H1 (cell line): Measurements from ENCODE around the gene AP1G2. TPM values are rescaled to one million over a fixed set of nuclear protein-coding genes. Genes with fewer than 3 reads are reported as not detected.

Experiments used
- CTCF ChIA-PET: fragments of 300-600 bp; sonication (Branson Sonifier 250); formaldehyde crosslinking; loops from one replicate; lab custom pipeline; 2021; ENCODE audit not compliant: partially characterized antibody; lab: Charles Lee
- POLR2A ChIA-PET: fragments of 300-600 bp; sonication (Branson Sonifier 250); formaldehyde crosslinking; loops from one replicate; lab custom pipeline; 2021; ENCODE audit warnings: inconsistent platforms; ENCODE audit not compliant: partially characterized antibody; lab: Charles Lee
- DNase-seq, 2 experiments: peaks; one replicate each; pipeline versions ENCODE4 v3.0.0 to v3.0.0-alpha.2; 2010 to 2022; ENCODE audit warnings: low spot score in 2 of 2, low read depth in 1 of 2, mixed read lengths in 1 of 2
- FAIRE-seq: peaks from 2 replicates; lab custom pipeline; 2011; peaks lifted over from hg19 to GRCh38; lab: Jason Lieb, UNC
- H2AFZ ChIP-seq: 2 replicates; pipeline ENCODE4 v1.8.1; 2012; ENCODE audit warnings: low read length, inconsistent platforms
- H2AK5ac ChIP-seq: 2 replicates; pipeline ENCODE4 v1.6.1; 2013; ENCODE audit warnings: low read depth, low read length
- H2BK120ac ChIP-seq: replicated peaks from 2 replicates; pipeline ENCODE3; 2013; ENCODE audit warnings: low read depth, low read length, inconsistent platforms
- H2BK12ac ChIP-seq: 2 replicates; pipeline ENCODE4 v1.6.1; 2013; ENCODE audit warnings: low read depth, low read length
- H2BK15ac ChIP-seq: 2 replicates; pipeline ENCODE4 v1.6.1; 2013; ENCODE audit warnings: low read length
- H2BK20ac ChIP-seq: 2 replicates; pipeline ENCODE4 v1.6.1; 2013; ENCODE audit warnings: low read length
- H2BK5ac ChIP-seq: 2 replicates; pipeline ENCODE4 v1.6.1; 2013; ENCODE audit warnings: low read depth, low read length
- H3K14ac ChIP-seq: 2 replicates; pipeline ENCODE4 v1.6.1; 2013; ENCODE audit warnings: inconsistent platforms; ENCODE audit not compliant: insufficient read length
- H3K18ac ChIP-seq: 2 replicates; pipeline ENCODE4 v1.6.1; 2013; ENCODE audit warnings: low read length; ENCODE audit errors: extremely low read depth
- H3K23ac ChIP-seq: 2 replicates; pipeline ENCODE4 v1.6.1; 2013; ENCODE audit warnings: inconsistent platforms; ENCODE audit not compliant: insufficient read length
- H3K23me2 ChIP-seq: 2 replicates; pipeline ENCODE4 v1.6.1; 2013; ENCODE audit warnings: low read depth, low read length
- H3K27ac ChIP-seq: 2 replicates; pipeline ENCODE4 v1.6.1; 2011; ENCODE audit warnings: low read depth, low read length, inconsistent platforms
- H3K27me3 ChIP-seq, 4 experiments: replicated peaks in 1 of 4; 1 replicate in 1 of 4; 2 replicates in 3 of 4; pipeline versions ENCODE4 v1.6.1 to v1.8.1; 2011 to 2013; ENCODE audit warnings: low read length in 3 of 4, mild to moderate bottlenecking in 3 of 4, inconsistent platforms in 2 of 4, mixed read lengths in 2 of 4, moderate library complexity in 1 of 4; ENCODE audit not compliant: control insufficient read depth in 3 of 4, insufficient read depth in 3 of 4; ENCODE audit errors: extremely low read depth in 1 of 4
- H3K36me3 ChIP-seq, 4 experiments: 2 replicates each; pipeline versions ENCODE4 v1.6.1 to v1.8.1; 2011 to 2013; ENCODE audit warnings: mild to moderate bottlenecking in 4 of 4, low read length in 3 of 4, moderate library complexity in 2 of 4, control low read depth in 1 of 4, inconsistent platforms in 1 of 4; ENCODE audit not compliant: insufficient read depth in 4 of 4, control insufficient read depth in 2 of 4
- H3K4ac ChIP-seq: replicated peaks from 2 replicates; pipeline ENCODE3; 2013; ENCODE audit warnings: low read length, low read depth, mixed read lengths, inconsistent platforms; ENCODE audit not compliant: insufficient read length
- H3K4me1 ChIP-seq, 4 experiments: replicated peaks in 1 of 4; 1 replicate in 1 of 4; 2 replicates in 3 of 4; pipeline versions ENCODE4 v1.6.1 to v1.8.1; 2011 to 2013; ENCODE audit warnings: low read length in 3 of 4, inconsistent platforms in 2 of 4, mixed read lengths in 1 of 4; ENCODE audit not compliant: insufficient read depth in 4 of 4, control insufficient read depth in 3 of 4
- H3K4me2 ChIP-seq, 2 experiments: 2 replicates each; pipeline versions ENCODE4 v1.6.1 to v1.8.1; 2011 to 2013; ENCODE audit warnings: low read depth in 2 of 2, low read length in 2 of 2, control low read depth in 1 of 2, inconsistent platforms in 1 of 2, mild to moderate bottlenecking in 1 of 2; ENCODE audit not compliant: insufficient read depth in 1 of 2
- H3K4me3 ChIP-seq, 4 experiments: fragments of 200-600, 300-600 bp in 1 of 4; sonication (generic), shearing (Covaris generic), sonication (Bioruptor Twin) in 1 of 4; 2 replicates each; pipeline versions ENCODE4 v1.5.1 to v1.8.1; 2011 to 2016; ENCODE audit warnings: low read length in 4 of 4, low read depth in 3 of 4, control low read depth in 2 of 4, inconsistent platforms in 2 of 4, mild to moderate bottlenecking in 2 of 4, mixed read lengths in 1 of 4, moderate library complexity in 1 of 4; ENCODE audit not compliant: insufficient read depth in 2 of 4; ENCODE audit errors: extremely low read depth in 1 of 4
- H3K56ac ChIP-seq: replicated peaks from 2 replicates; pipeline ENCODE3; 2013; ENCODE audit warnings: low read depth, mild to moderate bottlenecking, mixed read lengths, low read length, inconsistent platforms; ENCODE audit not compliant: insufficient read length
- H3K79me1 ChIP-seq: 2 replicates; pipeline ENCODE4 v1.6.1; 2013; ENCODE audit warnings: low read depth, low read length, control low read depth
- H3K79me2 ChIP-seq, 2 experiments: 2 replicates each; pipeline versions ENCODE4 v1.6.1 to v1.8.1; 2012 to 2013; ENCODE audit warnings: low read length in 2 of 2, mild to moderate bottlenecking in 2 of 2, inconsistent platforms in 1 of 2; ENCODE audit not compliant: insufficient read depth in 2 of 2, control insufficient read depth in 1 of 2
- H3K9ac ChIP-seq, 4 experiments: replicated peaks in 1 of 4; 1 replicate in 1 of 4; 2 replicates in 3 of 4; pipeline versions ENCODE4 v1.6.1 to v1.8.1; 2011 to 2013; ENCODE audit warnings: low read depth in 3 of 4, low read length in 3 of 4, control low read depth in 2 of 4, mild to moderate bottlenecking in 2 of 4, moderate library complexity in 2 of 4, inconsistent platforms in 1 of 4; ENCODE audit errors: extremely low read depth in 1 of 4
- H3K9me3 ChIP-seq, 2 experiments: 2 replicates each; pipeline versions ENCODE4 v1.6.1 to v1.8.1; 2012 to 2013; ENCODE audit warnings: mild to moderate bottlenecking in 2 of 2, moderate library complexity in 2 of 2, control low read depth in 1 of 2, inconsistent platforms in 1 of 2, low read depth in 1 of 2, low read length in 1 of 2, mixed read lengths in 1 of 2; ENCODE audit not compliant: insufficient read depth in 2 of 2
- H4K20me1 ChIP-seq, 2 experiments: replicated peaks in 1 of 2; 2 replicates each; pipeline versions ENCODE3 to v1.8.1; 2011 to 2013; ENCODE audit warnings: inconsistent platforms in 2 of 2, low read length in 2 of 2, mild to moderate bottlenecking in 1 of 2; ENCODE audit not compliant: insufficient read depth in 2 of 2, control insufficient read depth in 1 of 2
- H4K5ac ChIP-seq: 2 replicates; pipeline ENCODE4 v1.6.1; 2013; ENCODE audit warnings: low read length, low read depth, mixed read lengths, inconsistent platforms; ENCODE audit not compliant: insufficient read length
- H4K8ac ChIP-seq: 2 replicates; pipeline ENCODE4 v1.8.0; 2013; ENCODE audit warnings: mild to moderate bottlenecking, moderate library complexity, low read length, inconsistent platforms; ENCODE audit not compliant: insufficient read depth; ENCODE audit errors: extremely low read depth
- H4K91ac ChIP-seq: replicated peaks from 2 replicates; pipeline ENCODE3; 2013; ENCODE audit warnings: low read length, mixed read lengths, inconsistent platforms; ENCODE audit not compliant: insufficient read length
- ATF2 ChIP-seq: IDR thresholded peaks from 2 replicates; pipeline ENCODE4 v1.6.1; 2012; ENCODE audit warnings: low read length, inconsistent platforms
- ATF3 ChIP-seq: IDR thresholded peaks from 2 replicates; pipeline ENCODE4 v1.6.1; 2011; ENCODE audit warnings: low read depth, mild to moderate bottlenecking, low read length; ENCODE audit not compliant: insufficient read depth
- CREB1 ChIP-seq: IDR thresholded peaks from 2 replicates; pipeline ENCODE4 v1.6.1; 2012; ENCODE audit warnings: inconsistent platforms
- EZH2 ChIP-seq: fragments of 200-600 bp; sonication (generic); IDR thresholded peaks from 2 replicates; pipeline ENCODE4 v1.7.1; 2012; ENCODE audit warnings: low read depth, mild to moderate bottlenecking, moderate library complexity, low read length, inconsistent platforms; ENCODE audit not compliant: severe bottlenecking
- GABPA ChIP-seq: IDR thresholded peaks from 2 replicates; pipeline ENCODE4 v1.6.1; 2011; ENCODE audit warnings: mild to moderate bottlenecking, low read length, moderate library complexity, borderline replicate concordance; ENCODE audit not compliant: insufficient read depth
- HDAC6 ChIP-seq: IDR thresholded peaks from one replicate; pipeline ENCODE4 v1.7.1; 2012; ENCODE audit warnings: low read depth, mild to moderate bottlenecking, inconsistent platforms, low read length, moderate library complexity
- JUN ChIP-seq: IDR thresholded peaks from 2 replicates; pipeline ENCODE4 v1.6.1; 2011; ENCODE audit warnings: low read depth, mild to moderate bottlenecking, improper control_type of control experiment, low read length
- KDM1A ChIP-seq: fragments of 200-600, 300-600 bp; sonication (generic); IDR thresholded peaks from 2 replicates; pipeline ENCODE4 v1.7.1; 2016; ENCODE audit warnings: mild to moderate bottlenecking, low read length, borderline replicate concordance
- RFX5 ChIP-seq: IDR thresholded peaks from 2 replicates; pipeline ENCODE4 v1.6.1; 2011; ENCODE audit warnings: low read depth, low read length, improper control_type of control experiment, borderline replicate concordance
- YY1 ChIP-seq: IDR thresholded peaks from 2 replicates; pipeline ENCODE4 v1.6.1; 2011; ENCODE audit warnings: low read depth, mild to moderate bottlenecking, low read length
- WGBS, 2 experiments: shearing (Covaris generic) in 1 of 2; methylation state at CpG; one replicate each; pipeline versions ENCODE4 v1.1.6 to v1.1.7; 2013 to 2015; ENCODE audit warnings: low lambda C conversion rate in 2 of 2, mixed read lengths in 2 of 2, inconsistent platforms in 1 of 2, low coverage in 1 of 2, missing lambda C conversion rate in 1 of 2; ENCODE audit not compliant: insufficient replicate concordance in 2 of 2, insufficient coverage in 1 of 2, insufficient read length in 1 of 2; ENCODE audit errors: extremely low coverage in 1 of 2, missing lambda C conversion rate in 1 of 2; 5-methylcytosine and 5-hydroxymethylcytosine counted together
- polyA plus RNA-seq, 7 experiments: library from polyadenylated mRNA; depleted of rRNA in 3 of 7; stranded (reverse) in 5 of 7; unstranded in 2 of 7; fragments of >200 nt in 5 of 7; fragments of 200-250 nt in 2 of 7; gene quantifications; 1 replicate in 5 of 7; 2 replicates in 1 of 7; 4 replicates in 1 of 7; pipeline versions ENCODE4 v1.2.1 to v1.2.3, GENCODE V29; 2011 to 2013; ENCODE audit warnings: missing spikeins in 2 of 7, mixed read lengths in 2 of 7
- total RNA-seq: library from RNA; stranded (reverse); fragmentation: NEBNext Ultra II Directional; extraction: Animal tissue kit (Norgen Biotek cat#: 25700); gene quantifications from 2 replicates; pipeline ENCODE4 v1.2.1, GENCODE V29; 2021

AP1G2 gene
- total and polyA plus RNA-seq, 2 of the 8 experiments (the other 6 are each of a cell fraction or from before 2014, with no cell fraction given), result 70.9 to 134 TPM

- Histone ChIP-seq H3K4me2 (no peak overlapping the region), H3K27me3 (peaks cover 17 to 29% (median 25%) of the 10 kb centered on the region in 4 experiments), H2AFZ (no peak overlapping the region), H3K23me2 (peaks cover 20% of the 10 kb centered on the region; the same call in 1 of the 2 replicates), H3K23ac (no peak overlapping the region), H4K8ac (no peak overlapping the region), H2BK15ac (no peak overlapping the region), H2BK12ac (no peak overlapping the region), H4K5ac (no peak overlapping the region), H2BK5ac (no peak overlapping the region), H3K4ac (no peak overlapping the region), H4K20me1 (peaks cover 7 to 12% of the 10 kb centered on the region in 2 experiments), H3K4me3 (no peak overlapping the region), H3K18ac (no peak overlapping the region), H3K4me1 (peaks cover 4 to 22% (median 11%) of the 10 kb centered on the region in 4 experiments), H2AK5ac (no peak overlapping the region), H3K36me3 (peaks cover 0 to 8% (median 0%) of the 10 kb centered on the region in 4 experiments; a peak in 1 of 8 replicates), H3K79me2 (no peaks in the 10 kb centered on the region), H4K91ac (no peak overlapping the region), H2BK120ac (no peak overlapping the region), H3K56ac (no peak overlapping the region), H3K9me3 (no peaks in the 10 kb centered on the region), H3K9ac (no peak overlapping the region), H3K27ac (no peak overlapping the region), H3K14ac (no peak overlapping the region), H2BK20ac (no peak overlapping the region), H3K79me1 (no peaks in the 10 kb centered on the region)
- 84% methylated on average over 5 of the region's 5 CpGs; no CpG with 5 or more reads in 1 of the 2 experiments for WGBS, 2 experiments
- FAIRE-seq (no peak), DNase-seq (no peak)
- POLR2A ChIA-PET, result interaction anchor here (0.6 to 52.7 kb wide), 2 partner anchors 14 to 45 kb away, joined by 3 to 1523 read pairs; partner anchors contain the start of gene ZFHX2
- CTCF ChIA-PET, result interaction anchor here (1.1 to 70.5 kb wide), 3 partner anchors 10 to 97 kb away, joined by 3 to 2092 read pairs (median 4); partner anchors contain the start of gene NGDN
- TF ChIP-seq ATF2 (no peak), EZH2 (no peak), YY1 (no peak), JUN (no peak), ATF3 (no peak), HDAC6 (no peak), KDM1A (no peak), GABPA (no peak), CREB1 (no peak), RFX5 (no peak)
Observed at GRCh38 chr14:23573384-23574015, 5.9 kb upstream of the AP1G2 start.
